Fibroblast of the aortic adventitia (primary cell): Measurements from ENCODE around the gene STUB1. TPM values are rescaled to one million over a fixed set of nuclear protein-coding genes. Genes with fewer than 3 reads are reported as not detected.

Experiments used
- DNase-seq: peaks from one replicate; pipeline ENCODE4 v3.0.0-alpha.2; 2010; ENCODE audit warnings: low read depth
- H3K4me3 ChIP-seq: 2 replicates; pipeline ENCODE4 v1.5.1; 2011; ENCODE audit warnings: low read depth, mild to moderate bottlenecking, control low read depth, low read length, moderate library complexity
- total RNA-seq: library from RNA; depleted of rRNA; stranded (reverse); fragments of >200 nt; gene quantifications from 2 replicates; pipeline ENCODE4 v1.2.3, GENCODE V29; 2012; ENCODE audit warnings: low replicate concordance
- TF ChIP-seq, protein P1 (sequence below): IDR thresholded peaks from 2 replicates; pipeline ENCODE4 v1.5.1; 2011; ENCODE audit warnings: mild to moderate bottlenecking, low read length, control low read depth, inconsistent platforms; ENCODE audit not compliant: insufficient read depth

The STUB1 gene
- total RNA-seq, 1 donor: 88.9 TPM

DNA sequence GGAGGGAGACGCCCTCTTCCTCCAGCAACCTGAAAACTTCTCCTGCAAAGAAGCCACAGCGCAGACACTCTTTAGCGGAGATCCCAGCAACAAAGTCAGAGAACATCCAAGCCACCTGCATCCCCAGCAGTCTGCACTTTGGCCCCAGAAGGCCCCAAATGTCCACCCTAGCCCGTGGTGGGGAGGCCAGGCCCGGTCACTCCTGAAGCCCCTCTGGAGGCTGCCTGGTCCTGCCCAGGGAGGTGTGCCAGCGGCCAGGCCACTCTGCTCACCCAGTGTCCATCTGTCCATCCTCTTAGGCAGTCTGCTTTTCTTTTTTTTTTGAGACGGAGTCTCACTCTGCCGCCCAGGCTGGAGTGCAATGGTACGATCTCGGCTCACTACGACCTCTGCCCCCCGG lies 52.1 kb downstream of the STUB1 start:
- no peak overlapping the region for H3K4me3 ChIP-seq
- TF ChIP-seq, protein P1, sequence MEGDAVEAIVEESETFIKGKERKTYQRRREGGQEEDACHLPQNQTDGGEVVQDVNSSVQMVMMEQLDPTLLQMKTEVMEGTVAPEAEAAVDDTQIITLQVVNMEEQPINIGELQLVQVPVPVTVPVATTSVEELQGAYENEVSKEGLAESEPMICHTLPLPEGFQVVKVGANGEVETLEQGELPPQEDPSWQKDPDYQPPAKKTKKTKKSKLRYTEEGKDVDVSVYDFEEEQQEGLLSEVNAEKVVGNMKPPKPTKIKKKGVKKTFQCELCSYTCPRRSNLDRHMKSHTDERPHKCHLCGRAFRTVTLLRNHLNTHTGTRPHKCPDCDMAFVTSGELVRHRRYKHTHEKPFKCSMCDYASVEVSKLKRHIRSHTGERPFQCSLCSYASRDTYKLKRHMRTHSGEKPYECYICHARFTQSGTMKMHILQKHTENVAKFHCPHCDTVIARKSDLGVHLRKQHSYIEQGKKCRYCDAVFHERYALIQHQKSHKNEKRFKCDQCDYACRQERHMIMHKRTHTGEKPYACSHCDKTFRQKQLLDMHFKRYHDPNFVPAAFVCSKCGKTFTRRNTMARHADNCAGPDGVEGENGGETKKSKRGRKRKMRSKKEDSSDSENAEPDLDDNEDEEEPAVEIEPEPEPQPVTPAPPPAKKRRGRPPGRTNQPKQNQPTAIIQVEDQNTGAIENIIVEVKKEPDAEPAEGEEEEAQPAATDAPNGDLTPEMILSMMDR: no peak
- DNase-seq: no peak

Other genes with a start within 250 kb of the STUB1 start
- 31.6 and 43.9 TPM in 2 replicates for gene CAPN15, start 152.7 kb upstream of the STUB1 start, total RNA-seq
- not detected in 2 replicates for gene PRR35, start 120.0 kb upstream of the STUB1 start, total RNA-seq
- gene NHLRC4, start 113.4 kb upstream of the STUB1 start, total RNA-seq: 2.0 and 2.5 TPM in 2 replicates
- 20.7 and 29.1 TPM in 2 replicates for gene PIGQ, start 110.4 kb upstream of the STUB1 start, total RNA-seq
- 12.0 and 14.6 TPM in 2 replicates for gene RAB40C, start 90.3 kb upstream of the STUB1 start, total RNA-seq
- 0.18 and 0.25 TPM in 2 replicates for gene WFIKKN1, start 49.4 kb upstream of the STUB1 start, total RNA-seq
- gene METTL26, start 44.1 kb upstream of the STUB1 start, total RNA-seq: 85.0 and 86.0 TPM in 2 replicates
- 13.3 and 22.4 TPM in 2 replicates for gene MCRIP2, start 38.6 kb upstream of the STUB1 start, total RNA-seq
- 12.7 and 25.0 TPM in 2 replicates for gene WDR90, start 31.0 kb upstream of the STUB1 start, total RNA-seq
- 24.4 and 34.5 TPM in 2 replicates for gene RHOT2, start 12.3 kb upstream of the STUB1 start, total RNA-seq
- 1.6 and 3.2 TPM in 2 replicates for gene RHBDL1, start 4.7 kb upstream of the STUB1 start, total RNA-seq
- gene JMJD8, start 3.9 kb downstream of the STUB1 start, total RNA-seq: 32.0 and 42.8 TPM in 2 replicates
- 8.1 and 8.3 TPM in 2 replicates for gene WDR24, start 10.0 kb downstream of the STUB1 start, total RNA-seq
- under 0.01 TPM in 1 of 2 replicates, not detected in the other for gene FBXL16, start 25.4 kb downstream of the STUB1 start, total RNA-seq
- gene METRN, start 34.7 kb downstream of the STUB1 start, total RNA-seq: 30.7 and 38.8 TPM in 2 replicates
- 21.8 and 70.1 TPM in 2 replicates for gene ANTKMT, start 40.7 kb downstream of the STUB1 start, total RNA-seq
- 1.1 and 1.8 TPM in 2 replicates for gene CCDC78, start 46.0 kb downstream of the STUB1 start, total RNA-seq
- gene HAGHL, start 46.7 kb downstream of the STUB1 start, total RNA-seq: 10.6 and 21.1 TPM in 2 replicates
- gene CIAO3, start 60.6 kb downstream of the STUB1 start, total RNA-seq: 20.0 and 24.7 TPM in 2 replicates
- gene MSLN, start 80.3 kb downstream of the STUB1 start, total RNA-seq: not detected in 2 replicates
- 14.5 and 20.3 TPM in 2 replicates for gene RPUSD1, start 108.0 kb downstream of the STUB1 start, total RNA-seq
- gene CHTF18, start 108.2 kb downstream of the STUB1 start, total RNA-seq: 3.6 and 20.0 TPM in 2 replicates
- not detected in 2 replicates for gene GNG13, start 120.3 kb downstream of the STUB1 start, total RNA-seq